Nephron (organoid): ENCODE measurements around the gene ZNF512.

Source experiments
- H3K27ac Mint-ChIP-seq, 3 experiments: 2 replicates each; pipeline ENCODE4 v1.8.0; 2020; ENCODE audit warnings: mixed read lengths in 3 of 3, mild to moderate bottlenecking in 2 of 3, moderate library complexity in 1 of 3
- H3K27me3 Mint-ChIP-seq: 2 replicates; pipeline ENCODE4 v1.8.0; 2021; ENCODE audit warnings: low read depth, mild to moderate bottlenecking, moderate library complexity, mixed read lengths
- H3K36me3 Mint-ChIP-seq: 2 replicates; pipeline ENCODE4 v1.8.0; 2020; ENCODE audit warnings: low read depth, mixed read lengths
- H3K4me1 Mint-ChIP-seq: 2 replicates; pipeline ENCODE4 v1.8.0; 2020; ENCODE audit warnings: mixed read lengths
- H3K4me3 Mint-ChIP-seq, 3 experiments: 2 replicates each; pipeline ENCODE4 v1.8.0; 2020; ENCODE audit warnings: mild to moderate bottlenecking in 3 of 3, mixed read lengths in 3 of 3, moderate library complexity in 2 of 3
- H3K9me3 Mint-ChIP-seq: 2 replicates; pipeline ENCODE4 v1.8.0; 2020; ENCODE audit warnings: mixed read lengths
- TF ChIP-seq, protein P1 (sequence below), 3 experiments: fragments of 200-600 bp; sonication (generic); IDR thresholded peaks; one replicate each; pipeline ENCODE4 v1.5.0; 2021; ENCODE audit warnings: antibody characterized with exemption in 3 of 3; ENCODE audit not compliant: unreplicated experiment in 3 of 3

Gene ZNF512

GRCh38 chr2:27663285-27664153 is 80.7 kb downstream of the ZNF512 start, which contains the start of the genes SLC4A1AP and SUPT7L:
Gene SLC4A1AP, plus strand, starts transcription at chr2:27663889. Its CDS starts 26 bp downstream, at chr2:27663915.
Gene SUPT7L, minus strand, starts transcription at chr2:27663614. Its CDS starts 1,422 bp downstream, at chr2:27662192.
- Mint-ChIP-seq H3K4me1 (peaks cover 29% of the 10 kb centered on the region), H3K36me3 (peaks cover 47% of the 10 kb centered on the region), H3K27ac (peak within 1 kb of the TSS; percentile 99 to 100 (median 100)), H3K4me3 (peak within 1 kb of the TSS; percentile 98 to 100 (median 99)), H3K27me3 (no peaks in the 10 kb centered on the region), H3K9me3 (no peaks in the 10 kb centered on the region)
- TF ChIP-seq, protein P1, sequence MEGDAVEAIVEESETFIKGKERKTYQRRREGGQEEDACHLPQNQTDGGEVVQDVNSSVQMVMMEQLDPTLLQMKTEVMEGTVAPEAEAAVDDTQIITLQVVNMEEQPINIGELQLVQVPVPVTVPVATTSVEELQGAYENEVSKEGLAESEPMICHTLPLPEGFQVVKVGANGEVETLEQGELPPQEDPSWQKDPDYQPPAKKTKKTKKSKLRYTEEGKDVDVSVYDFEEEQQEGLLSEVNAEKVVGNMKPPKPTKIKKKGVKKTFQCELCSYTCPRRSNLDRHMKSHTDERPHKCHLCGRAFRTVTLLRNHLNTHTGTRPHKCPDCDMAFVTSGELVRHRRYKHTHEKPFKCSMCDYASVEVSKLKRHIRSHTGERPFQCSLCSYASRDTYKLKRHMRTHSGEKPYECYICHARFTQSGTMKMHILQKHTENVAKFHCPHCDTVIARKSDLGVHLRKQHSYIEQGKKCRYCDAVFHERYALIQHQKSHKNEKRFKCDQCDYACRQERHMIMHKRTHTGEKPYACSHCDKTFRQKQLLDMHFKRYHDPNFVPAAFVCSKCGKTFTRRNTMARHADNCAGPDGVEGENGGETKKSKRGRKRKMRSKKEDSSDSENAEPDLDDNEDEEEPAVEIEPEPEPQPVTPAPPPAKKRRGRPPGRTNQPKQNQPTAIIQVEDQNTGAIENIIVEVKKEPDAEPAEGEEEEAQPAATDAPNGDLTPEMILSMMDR (IDR thresholded peaks at IDR 0.05; ENCODE audit: unreplicated experiment in 3 of 3): no peak

GRCh38 chr2:27664154-27664574 is 81.3 kb downstream of the ZNF512 start:
- TF ChIP-seq, protein P1 (IDR thresholded peaks at IDR 0.05; ENCODE audit: unreplicated experiment in 3 of 3): no peak
- Mint-ChIP-seq H3K4me3 (peak overlapping the region; percentile 98 to 100 (median 99)), H3K36me3 (peaks cover 51% of the 10 kb centered on the region), H3K4me1 (peaks cover 29% of the 10 kb centered on the region), H3K9me3 (no peaks in the 10 kb centered on the region), H3K27ac (peak overlapping the region; percentile 99 to 100 (median 100)), H3K27me3 (no peaks in the 10 kb centered on the region)

DNA sequence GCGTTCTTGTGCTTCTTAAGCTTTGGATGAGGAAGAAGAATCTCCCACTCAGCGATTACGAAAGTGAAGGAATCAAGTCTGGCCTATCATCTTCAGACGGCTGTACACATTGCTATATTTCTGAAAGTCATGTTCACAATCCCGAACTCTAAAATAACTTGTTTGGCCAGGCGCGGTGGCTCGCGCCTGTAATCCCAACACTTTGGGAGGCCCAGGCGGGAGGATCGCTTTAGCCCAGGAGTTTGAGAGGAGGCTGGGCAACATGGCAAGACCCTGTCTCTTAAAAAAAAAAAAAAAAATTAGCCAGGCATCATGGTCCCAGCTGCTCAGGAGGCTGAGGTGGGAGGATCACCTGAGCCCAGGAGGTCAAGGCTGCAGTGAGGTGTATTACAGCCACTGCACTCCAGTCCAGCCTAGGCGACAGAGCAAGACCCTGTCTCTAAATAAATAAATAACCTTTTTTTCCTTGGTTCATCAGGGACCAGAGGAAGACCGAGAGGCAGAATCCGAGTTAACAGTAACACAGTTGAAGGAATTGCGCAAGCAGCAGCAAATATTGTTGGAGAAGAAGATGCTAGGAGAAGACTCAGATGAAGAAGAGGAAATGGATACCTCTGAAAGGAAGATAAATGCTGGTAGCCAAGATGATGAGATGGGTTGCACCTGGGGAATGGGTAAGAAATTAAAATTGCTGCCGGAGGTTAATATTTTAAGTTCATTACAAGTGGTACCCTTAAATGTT is 82.0 kb downstream of the ZNF512 start:
- Mint-ChIP-seq H3K36me3 (peaks cover 48% of the 10 kb centered on the region), H3K4me3 (peak overlapping the region; percentile 98 to 100 (median 99)), H3K27me3 (no peaks in the 10 kb centered on the region), H3K9me3 (no peaks in the 10 kb centered on the region), H3K27ac (peak overlapping the region; percentile 80 to 100 (median 99)), H3K4me1 (peaks cover 24% of the 10 kb centered on the region)
- TF ChIP-seq, protein P1 (IDR thresholded peaks at IDR 0.05; ENCODE audit: unreplicated experiment in 3 of 3): no peak

DNA sequence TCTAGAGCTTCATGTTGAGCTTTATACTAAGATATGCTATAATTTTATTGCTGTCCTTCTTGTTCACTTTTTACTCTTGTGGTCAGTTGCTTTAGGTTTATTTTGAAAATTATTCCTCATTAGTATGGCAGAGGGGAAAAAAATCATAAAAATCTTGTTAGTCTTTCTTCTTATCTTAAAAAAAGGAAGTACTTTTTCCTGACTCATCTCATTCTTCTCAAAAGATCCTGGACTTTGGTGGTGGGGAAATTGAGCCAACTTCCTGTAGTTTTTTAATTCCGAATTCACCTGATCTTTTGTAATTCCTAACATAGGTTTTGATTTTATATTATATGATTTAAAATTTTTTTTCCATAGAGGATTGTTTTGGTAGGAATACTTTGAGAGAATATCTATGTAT is 84.6 kb downstream of the ZNF512 start:
- peak overlapping the region in 2 of 3 experiments; percentile 50 to 66 for H3K4me3 Mint-ChIP-seq
- H3K27me3 Mint-ChIP-seq: no peaks in the 10 kb centered on the region
- TF ChIP-seq, protein P1 (IDR thresholded peaks at IDR 0.05; ENCODE audit: unreplicated experiment in 3 of 3): no peak
- H3K9me3 Mint-ChIP-seq: no peaks in the 10 kb centered on the region
- peaks cover 24% of the 10 kb centered on the region for H3K4me1 Mint-ChIP-seq
- H3K27ac Mint-ChIP-seq: no peak overlapping the region
- H3K36me3 Mint-ChIP-seq: peaks cover 44% of the 10 kb centered on the region

DNA sequence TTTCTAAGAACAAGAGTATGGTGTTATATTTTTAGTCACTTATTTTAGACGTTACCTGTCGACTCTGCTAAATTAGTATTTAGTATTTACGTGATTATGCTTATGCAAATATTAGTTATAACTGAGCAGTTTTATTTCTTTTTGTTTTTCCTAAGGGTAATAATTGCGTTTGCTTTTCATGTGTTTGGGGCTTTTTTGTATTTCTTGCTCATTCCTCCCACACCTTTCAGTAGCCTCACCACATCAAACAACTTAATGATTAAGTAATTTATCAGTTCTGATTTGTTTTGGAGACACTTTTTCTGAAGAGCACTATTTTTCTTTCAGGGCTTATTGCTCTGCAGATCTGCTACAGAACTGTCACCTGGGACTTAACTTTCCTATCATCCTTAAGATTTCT is 88.4 kb downstream of the ZNF512 start:
- Mint-ChIP-seq H3K36me3 (peaks cover 64% of the 10 kb centered on the region), H3K4me3 (no peak overlapping the region), H3K27ac (no peak overlapping the region), H3K4me1 (peaks cover 6% of the 10 kb centered on the region), H3K9me3 (no peaks in the 10 kb centered on the region), H3K27me3 (no peaks in the 10 kb centered on the region)
- TF ChIP-seq, protein P1 (IDR thresholded peaks at IDR 0.05; ENCODE audit: unreplicated experiment in 3 of 3): no peak
